Activated CD8-positive, alpha-beta memory T cell treated with anti-CD3 and anti-CD28 coated beads for 48 hours (primary cell): Measurements from ENCODE around the gene BCL2L12.
A peak's percentile ranks its signal among the peaks of the same experiment; 100 is the strongest.

Experiments
- DNase-seq, 3 experiments: peaks; one replicate each; pipeline ENCODE4 v3.0.0-alpha.2; 2020; ENCODE audit warnings: low read depth in 2 of 3, low spot score in 2 of 3

The BCL2L12 gene

GRCh38 chr19:49662011-49662410, 3.7 kb upstream of the BCL2L12 start:
- DNase-seq, result no peak

- no peak for DNase-seq
Measured at GRCh38 chr19:49663224-49663623, 2.5 kb upstream of the BCL2L12 start.

DNA sequence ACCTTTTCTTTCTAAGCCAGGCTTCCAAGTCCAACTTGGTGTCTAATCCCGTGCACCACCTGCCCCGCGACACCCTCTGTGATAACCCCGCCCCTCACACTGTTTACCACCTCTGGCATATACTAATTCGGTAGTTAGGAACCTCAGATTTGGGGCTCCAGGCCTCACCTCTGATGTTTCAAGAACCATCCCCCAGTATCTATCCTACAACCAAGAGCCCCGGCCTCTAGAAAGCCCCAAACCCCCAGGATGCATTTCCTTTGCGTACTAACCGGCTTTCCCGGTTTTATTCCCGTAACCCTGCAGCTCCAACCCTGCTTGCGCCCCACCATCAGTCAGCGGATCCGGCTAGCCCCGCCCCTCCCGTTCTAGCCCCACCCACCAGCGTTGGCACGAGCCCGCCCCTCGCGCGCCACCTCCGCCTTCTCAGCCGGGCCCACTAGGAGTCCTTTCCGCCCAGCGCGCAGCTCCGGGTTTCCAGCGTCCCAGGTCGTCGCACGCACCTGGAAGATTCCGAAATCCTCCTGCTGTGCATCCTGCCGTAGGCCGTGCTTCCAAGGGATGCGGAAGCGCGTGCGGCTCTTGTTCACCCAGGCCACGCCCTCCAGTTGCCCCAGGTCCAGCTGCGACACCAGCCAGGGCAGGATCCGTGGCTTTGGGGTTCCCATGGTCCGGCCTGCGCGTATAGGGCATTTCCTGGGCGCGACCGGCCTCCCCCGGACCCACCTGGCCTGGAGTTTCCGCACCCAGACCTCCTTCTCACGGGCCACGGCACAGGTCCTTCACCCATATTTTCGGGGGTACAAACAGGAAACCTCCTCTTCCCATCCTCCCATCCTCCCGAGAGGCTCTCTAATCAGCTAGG, 1.3 kb upstream of the BCL2L12 start:
- peak; percentile 77 to 97 (median 92) for DNase-seq

DNA sequence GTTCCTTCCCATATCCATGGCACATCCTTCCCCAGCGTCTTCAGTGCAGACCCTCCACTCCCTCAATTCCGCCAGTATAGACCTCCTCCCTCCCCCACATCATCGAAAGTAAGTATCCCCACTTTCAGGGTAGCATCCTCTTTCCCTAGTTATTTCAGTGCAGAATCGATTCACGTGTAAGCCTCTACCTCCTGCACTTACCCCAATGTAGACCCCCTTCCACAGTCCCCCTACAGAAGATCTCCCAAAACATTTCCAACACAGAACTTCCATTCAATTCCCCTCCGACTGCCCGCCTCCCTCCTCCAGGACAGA, 740 bp upstream of the BCL2L12 start:
- DNase-seq, result no peak

- DNase-seq, result no peak
Measured at GRCh38 chr19:49666120-49666444, 349 bp downstream of the BCL2L12 start.

DNA sequence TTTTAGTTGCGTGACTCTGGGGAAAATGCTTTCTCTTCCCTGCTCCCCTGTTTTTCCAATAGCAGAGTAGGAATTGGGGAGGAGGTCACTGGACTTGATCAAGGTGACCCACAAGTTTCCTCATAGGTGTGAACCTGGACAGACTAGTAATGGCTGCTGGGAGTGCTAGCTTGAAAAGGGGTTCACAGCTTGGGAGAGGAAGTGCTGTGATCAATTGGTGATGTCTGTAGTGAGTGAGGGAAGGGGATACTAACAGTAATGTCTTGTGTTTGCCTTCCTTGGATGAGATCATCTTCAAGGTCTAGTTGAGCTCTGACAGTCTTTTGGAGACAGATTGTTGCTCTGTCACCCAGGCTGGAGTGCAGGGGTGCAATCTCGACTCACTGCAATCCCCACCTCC, 1.7 kb downstream of the BCL2L12 start:
- no peak for DNase-seq

GRCh38 chr19:49669516-49669915, 3.8 kb downstream of the BCL2L12 start:
- DNase-seq, result no peak

DNA sequence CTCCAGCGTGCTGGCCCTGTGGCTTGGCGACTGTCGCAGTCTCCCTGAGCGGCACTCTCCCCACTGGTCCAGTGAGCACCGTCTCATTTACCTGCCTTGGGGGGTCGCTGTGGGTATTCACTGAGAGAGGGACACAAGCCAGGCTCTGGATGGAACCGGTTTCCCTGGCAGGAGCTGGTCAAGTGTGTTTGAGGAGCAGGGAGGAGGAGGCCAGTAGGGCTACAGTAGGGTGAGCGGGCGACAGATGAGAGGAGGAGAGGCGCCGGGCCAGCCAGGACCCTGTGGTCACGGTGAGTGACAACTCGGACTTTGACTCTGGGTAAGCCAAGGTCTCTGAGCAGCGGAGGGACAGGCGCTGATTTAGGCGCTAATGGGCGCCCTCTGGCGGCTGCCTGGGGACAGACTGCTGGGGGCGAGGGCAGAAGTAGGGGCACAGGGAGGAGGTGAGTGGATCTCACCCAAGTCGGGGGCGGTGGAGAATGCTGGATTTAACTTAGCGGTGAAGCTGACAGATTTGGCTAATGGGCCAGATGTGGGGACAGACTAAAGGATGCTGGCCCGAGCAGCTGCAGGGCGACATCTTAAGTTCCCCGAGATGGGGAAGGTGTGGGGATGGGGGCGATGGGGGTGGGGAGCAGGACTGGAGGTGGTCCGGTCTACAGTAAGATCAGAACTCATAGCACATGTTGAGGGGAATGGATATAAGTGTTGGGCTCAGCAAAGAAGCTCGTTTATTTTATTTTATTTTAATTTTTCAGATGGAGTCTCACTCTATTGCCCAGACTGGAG, 6.6 kb downstream of the BCL2L12 start:
- peak in 2 of 3 experiments; percentile 63 to 70 for DNase-seq

DNA sequence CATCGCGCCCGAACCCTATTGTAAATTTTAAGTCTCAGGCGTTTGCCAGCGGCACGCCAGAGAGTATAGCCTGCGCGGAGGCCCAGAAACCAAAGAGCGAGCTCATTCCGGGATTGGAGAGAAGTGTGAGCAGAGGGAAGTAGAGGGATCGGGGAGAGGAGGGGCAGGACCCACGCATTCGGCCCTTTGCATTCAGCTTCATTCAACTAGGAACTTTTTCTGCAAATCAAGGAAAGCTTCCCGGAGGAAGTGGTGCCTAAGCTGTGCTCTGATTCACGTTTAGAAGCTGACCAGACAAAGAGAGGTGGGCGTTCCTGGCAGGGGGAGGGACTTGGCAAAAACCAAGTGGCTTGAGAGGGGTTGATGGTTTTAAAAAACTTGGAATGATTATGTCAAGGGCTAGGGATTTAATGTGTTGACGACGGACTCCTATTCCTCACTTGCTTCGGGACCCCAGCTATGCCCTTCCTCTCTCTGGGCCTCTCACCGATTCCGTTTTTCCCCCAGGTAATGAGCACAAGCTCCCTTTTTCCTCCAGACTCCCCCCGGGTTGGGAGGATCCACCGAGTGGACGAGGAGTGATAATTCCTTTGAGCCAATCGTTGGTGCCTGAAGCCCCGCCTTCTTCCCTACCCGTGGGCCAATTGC, 10.5 kb downstream of the BCL2L12 start:
- no peak for DNase-seq

DNA sequence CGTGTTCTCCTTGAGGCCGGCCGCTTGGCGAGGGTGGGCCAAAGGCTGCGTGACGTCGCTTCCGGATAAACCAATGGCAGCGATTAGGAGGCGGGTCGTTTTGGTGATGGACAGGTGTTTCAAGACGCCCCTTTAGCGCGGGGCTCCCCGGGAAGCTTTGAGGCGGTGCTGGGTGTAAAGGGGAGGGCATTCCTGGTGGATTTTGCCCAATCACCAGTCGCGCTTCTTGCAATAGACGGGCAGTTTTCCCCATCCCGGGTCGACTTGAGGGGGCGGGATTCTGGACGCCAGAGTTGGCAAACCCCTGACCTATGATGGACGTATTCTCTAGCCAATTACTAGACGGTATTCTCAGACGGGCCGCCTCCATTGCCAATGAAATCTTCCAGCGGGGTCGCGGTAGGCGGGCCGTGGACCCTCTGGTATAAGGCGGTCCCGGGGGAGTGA, 11.1 kb downstream of the BCL2L12 start:
- DNase-seq, result peak; percentile 92 to 98 (median 95)

GRCh38 chr19:49677231-49677900, 11.6 kb downstream of the BCL2L12 start, which contains the start of gene PRMT1:
PRMT1 (plus strand) TSS chr19:49677271; CDS start chr19:49677281, 10 bp downstream.
- DNase-seq, result no peak

DNA sequence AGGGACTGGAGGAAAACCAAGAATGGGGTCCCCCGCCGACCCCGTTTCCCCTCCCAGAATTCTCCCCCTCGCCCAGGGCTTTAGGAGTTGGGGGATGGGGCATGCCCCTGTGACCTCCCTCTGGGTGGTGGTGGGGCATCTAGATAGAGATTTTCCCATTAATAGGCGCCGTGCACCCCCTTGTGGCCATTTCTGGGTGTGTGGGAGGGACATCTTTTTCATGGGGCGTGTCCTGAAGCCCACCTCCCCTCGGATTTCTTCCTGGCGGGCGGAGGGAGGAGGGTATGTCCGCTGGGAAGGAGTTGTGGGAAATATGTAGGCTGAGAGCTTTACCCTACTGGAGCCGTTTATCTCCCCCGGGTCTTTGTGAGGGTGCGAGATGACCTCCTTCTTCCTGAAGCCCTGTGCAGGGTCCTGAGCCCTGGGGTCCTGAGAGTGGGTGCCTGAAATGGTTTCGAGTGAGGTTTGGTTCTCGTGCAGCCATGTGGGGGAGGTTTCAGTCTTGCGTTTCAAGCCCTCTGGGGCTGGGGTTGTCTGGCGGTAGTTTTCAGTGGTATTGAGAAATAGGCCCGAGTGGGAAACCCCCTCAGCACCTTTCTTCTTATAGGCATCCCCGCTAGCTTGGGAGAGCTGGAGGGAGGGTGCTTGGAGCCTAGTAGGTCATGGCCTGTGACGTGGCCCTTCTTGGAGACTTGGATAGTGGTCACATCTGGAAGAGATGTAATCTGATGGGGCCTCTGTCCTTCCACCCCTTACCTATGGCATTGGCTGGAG, 12.4 kb downstream of the BCL2L12 start:
- peak; percentile 59 to 80 (median 71) for DNase-seq

- no peak for DNase-seq
Measured at GRCh38 chr19:49678985-49679770, 13.4 kb downstream of the BCL2L12 start.

- DNase-seq, result no peak
Measured at GRCh38 chr19:49679771-49680413, 14.2 kb downstream of the BCL2L12 start.

DNA sequence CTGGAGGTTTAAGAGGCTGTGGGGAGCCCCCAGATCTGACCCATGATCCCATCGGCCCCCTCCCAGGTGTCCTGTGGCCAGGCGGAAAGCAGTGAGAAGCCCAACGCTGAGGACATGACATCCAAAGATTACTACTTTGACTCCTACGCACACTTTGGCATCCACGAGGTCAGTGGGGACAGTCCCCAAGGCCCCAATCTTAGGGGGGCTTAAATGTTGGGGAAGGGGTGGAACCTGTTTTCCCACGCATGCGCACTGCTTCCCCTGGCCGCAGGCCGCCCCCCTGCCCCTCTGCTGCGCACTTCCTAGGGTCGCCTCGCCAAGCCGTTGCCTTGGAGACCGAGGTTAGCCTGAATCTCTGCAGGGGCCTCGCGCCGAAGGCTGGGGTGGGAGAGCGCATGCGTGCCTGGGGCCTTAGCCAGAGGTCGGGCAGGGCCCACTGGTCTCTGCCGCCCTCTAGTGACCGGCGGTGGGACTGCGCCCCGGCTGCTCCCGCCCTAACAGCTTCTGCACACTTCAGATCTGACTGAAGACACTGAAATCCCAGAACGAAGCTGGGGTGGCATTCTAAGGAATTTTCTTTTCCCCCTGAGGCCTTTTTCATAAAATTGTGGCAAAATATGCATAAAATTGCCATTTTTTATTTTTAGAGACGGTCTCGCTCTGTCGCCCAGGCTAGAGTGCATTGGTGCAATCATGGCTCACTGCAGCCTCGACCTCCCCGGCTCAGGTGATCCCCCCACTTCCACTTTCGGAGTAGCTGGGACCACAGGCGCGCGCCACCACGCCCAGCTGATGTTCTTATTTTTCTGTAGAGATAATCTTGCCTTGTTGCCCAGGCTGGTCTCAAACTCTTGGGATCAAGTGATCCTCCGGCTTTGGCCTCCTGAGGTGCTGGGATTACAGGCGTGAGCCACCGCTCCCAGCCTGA, 15.0 kb downstream of the BCL2L12 start:
- peak; percentile 85 to 97 (median 97) for DNase-seq

- no peak for DNase-seq
Measured at GRCh38 chr19:49681830-49682229, 16.1 kb downstream of the BCL2L12 start.

DNA sequence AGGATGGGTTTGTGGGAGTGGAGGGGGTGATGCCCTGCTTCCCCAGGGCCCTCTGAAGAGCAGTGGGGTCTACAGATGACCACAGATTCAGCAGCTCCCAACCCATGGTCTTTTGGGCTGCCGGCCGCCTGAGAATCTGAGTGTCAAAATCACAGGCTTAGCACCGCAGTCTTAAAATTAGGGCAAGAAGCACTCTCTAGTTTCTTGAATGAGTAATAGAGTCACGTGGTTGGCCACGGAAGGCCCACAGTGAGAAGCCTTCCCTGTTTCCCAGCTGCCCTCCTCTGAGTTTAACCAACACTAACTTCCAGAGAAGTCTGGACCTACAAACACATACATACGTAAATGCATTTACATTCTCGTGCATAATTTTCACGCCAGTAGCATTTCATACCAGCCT, 16.5 kb downstream of the BCL2L12 start:
- DNase-seq, result no peak

- DNase-seq, result no peak
Measured at GRCh38 chr19:49683814-49684250, 18.1 kb downstream of the BCL2L12 start.
